ENCODE data around the gene RWDD3. TPM values are rescaled to one million over a fixed set of nuclear protein-coding genes. Genes with fewer than 3 reads are reported as not detected.

RWDD3 gene
- total RNA-seq, 1 donor, result 11.2 TPM

- no peaks in the 10 kb centered on the region for H3K79me2 ChIP-seq (ENCODE audit: insufficient read depth, low read length)
- DNase-seq (ENCODE audit: insufficient read length, low spot score, missing footprints), result no peak
These were observed 17.6 kb upstream of the RWDD3 start for GRCh38 chr1:95216292-95216990.

DNA sequence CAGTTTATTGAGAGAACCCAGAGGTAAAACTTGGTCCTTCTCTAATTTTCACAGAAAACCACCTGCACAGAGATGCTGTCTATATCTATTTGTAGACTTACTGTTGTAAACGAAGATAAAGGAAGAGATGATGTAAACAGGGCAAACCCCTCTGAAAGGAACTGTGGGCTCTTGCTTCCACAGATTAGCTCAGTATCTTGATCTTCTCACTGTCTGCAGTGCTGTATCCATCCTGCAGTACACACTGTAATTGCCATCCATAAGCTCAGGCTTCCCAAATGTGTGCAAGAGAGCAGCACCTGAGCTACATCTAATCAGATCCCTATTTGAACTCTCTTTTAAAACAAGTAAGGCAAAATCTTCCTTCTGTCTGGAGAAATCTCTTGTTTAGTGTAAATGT, 16.6 kb upstream of the RWDD3 start:
- no peak overlapping the region for H2AFZ ChIP-seq (ENCODE audit: low read length)
- no peaks in the 10 kb centered on the region for H3K4me1 ChIP-seq (ENCODE audit: insufficient read depth, low read length)
- H3K4me2 ChIP-seq (ENCODE audit: insufficient read depth, low read length), result no peak overlapping the region
- no peak overlapping the region for H3K27ac ChIP-seq (ENCODE audit: low read depth, low read length)
- H4K20me1 ChIP-seq (ENCODE audit: insufficient read depth, low read length), result no peaks in the 10 kb centered on the region
- H3K27me3 ChIP-seq (ENCODE audit: insufficient read depth, low read length), result peaks cover 4% of the 10 kb centered on the region
- no peaks in the 10 kb centered on the region for H3K36me3 ChIP-seq (ENCODE audit: insufficient read depth, low read length)
- H3K9me3 ChIP-seq (ENCODE audit: low read depth, low read length), result no peaks in the 10 kb centered on the region
- no peaks in the 10 kb centered on the region for H3K79me2 ChIP-seq (ENCODE audit: insufficient read depth, low read length)
- no peak for DNase-seq (ENCODE audit: insufficient read length, low spot score, missing footprints)
- H3K4me3 ChIP-seq (ENCODE audit: insufficient read depth, low read length), result no peak overlapping the region
- TF ChIP-seq, protein P1, sequence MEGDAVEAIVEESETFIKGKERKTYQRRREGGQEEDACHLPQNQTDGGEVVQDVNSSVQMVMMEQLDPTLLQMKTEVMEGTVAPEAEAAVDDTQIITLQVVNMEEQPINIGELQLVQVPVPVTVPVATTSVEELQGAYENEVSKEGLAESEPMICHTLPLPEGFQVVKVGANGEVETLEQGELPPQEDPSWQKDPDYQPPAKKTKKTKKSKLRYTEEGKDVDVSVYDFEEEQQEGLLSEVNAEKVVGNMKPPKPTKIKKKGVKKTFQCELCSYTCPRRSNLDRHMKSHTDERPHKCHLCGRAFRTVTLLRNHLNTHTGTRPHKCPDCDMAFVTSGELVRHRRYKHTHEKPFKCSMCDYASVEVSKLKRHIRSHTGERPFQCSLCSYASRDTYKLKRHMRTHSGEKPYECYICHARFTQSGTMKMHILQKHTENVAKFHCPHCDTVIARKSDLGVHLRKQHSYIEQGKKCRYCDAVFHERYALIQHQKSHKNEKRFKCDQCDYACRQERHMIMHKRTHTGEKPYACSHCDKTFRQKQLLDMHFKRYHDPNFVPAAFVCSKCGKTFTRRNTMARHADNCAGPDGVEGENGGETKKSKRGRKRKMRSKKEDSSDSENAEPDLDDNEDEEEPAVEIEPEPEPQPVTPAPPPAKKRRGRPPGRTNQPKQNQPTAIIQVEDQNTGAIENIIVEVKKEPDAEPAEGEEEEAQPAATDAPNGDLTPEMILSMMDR (IDR thresholded peaks at IDR 0.05; ENCODE audit: extremely low read depth, low read depth, low read length), result no peak

More at GRCh38 chr1:95216292-95216990, 17.6 kb upstream of the RWDD3 start:
- Histone ChIP-seq H3K4me2 (ENCODE audit: insufficient read depth, low read length) (no peak overlapping the region), H3K4me3 (ENCODE audit: insufficient read depth, low read length) (no peak overlapping the region), H3K4me1 (ENCODE audit: insufficient read depth, low read length) (no peaks in the 10 kb centered on the region), H4K20me1 (ENCODE audit: insufficient read depth, low read length) (no peaks in the 10 kb centered on the region), H2AFZ (ENCODE audit: low read length) (no peak overlapping the region), H3K9me3 (ENCODE audit: low read depth, low read length) (no peaks in the 10 kb centered on the region), H3K27me3 (ENCODE audit: insufficient read depth, low read length) (peaks cover 4% of the 10 kb centered on the region), H3K27ac (ENCODE audit: low read depth, low read length) (no peak overlapping the region), H3K36me3 (ENCODE audit: insufficient read depth, low read length) (no peaks in the 10 kb centered on the region)
- TF ChIP-seq, protein P1 (IDR thresholded peaks at IDR 0.05; ENCODE audit: extremely low read depth, low read depth, low read length), result no peak

- no peak overlapping the region for H3K4me3 ChIP-seq (ENCODE audit: insufficient read depth, low read length)
- no peaks in the 10 kb centered on the region for H3K79me2 ChIP-seq (ENCODE audit: insufficient read depth, low read length)
- H3K36me3 ChIP-seq (ENCODE audit: insufficient read depth, low read length), result no peaks in the 10 kb centered on the region
- no peak overlapping the region for H3K27ac ChIP-seq (ENCODE audit: low read depth, low read length)
- H4K20me1 ChIP-seq (ENCODE audit: insufficient read depth, low read length), result no peaks in the 10 kb centered on the region
- TF ChIP-seq, protein P1 (IDR thresholded peaks at IDR 0.05; ENCODE audit: extremely low read depth, low read depth, low read length), result no peak
- H2AFZ ChIP-seq (ENCODE audit: low read length), result no peak overlapping the region
- H3K4me1 ChIP-seq (ENCODE audit: insufficient read depth, low read length), result no peaks in the 10 kb centered on the region
- no peak for DNase-seq (ENCODE audit: insufficient read length, low spot score, missing footprints)
- H3K4me2 ChIP-seq (ENCODE audit: insufficient read depth, low read length), result no peak overlapping the region
- no peaks in the 10 kb centered on the region for H3K9me3 ChIP-seq (ENCODE audit: low read depth, low read length)
- peaks cover 4% of the 10 kb centered on the region for H3K27me3 ChIP-seq (ENCODE audit: insufficient read depth, low read length)
These were observed 14.6 kb upstream of the RWDD3 start for GRCh38 chr1:95219407-95219806.

DNA sequence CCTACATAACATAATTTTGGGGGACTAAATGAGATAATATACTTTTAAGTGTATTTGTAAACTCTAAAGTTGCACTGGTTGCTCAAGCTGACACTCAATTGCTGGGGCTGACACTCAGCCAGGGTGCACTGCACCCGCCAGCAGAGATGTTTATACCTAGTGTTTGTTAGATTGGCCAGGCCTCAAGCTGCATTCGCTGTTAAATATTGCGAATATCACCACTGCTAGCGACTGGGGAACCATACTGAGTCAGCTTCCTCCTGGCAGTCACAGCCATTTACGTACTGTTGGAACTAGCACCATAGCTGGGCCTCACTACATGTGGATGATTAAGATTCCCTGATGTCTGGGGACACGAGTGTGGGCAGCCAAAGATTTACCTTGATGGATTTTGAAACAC, 12.7 kb upstream of the RWDD3 start:
- Histone ChIP-seq H4K20me1 (ENCODE audit: insufficient read depth, low read length) (no peaks in the 10 kb centered on the region), H3K27me3 (ENCODE audit: insufficient read depth, low read length) (peaks cover 4% of the 10 kb centered on the region), H3K4me1 (ENCODE audit: insufficient read depth, low read length) (no peaks in the 10 kb centered on the region), H3K36me3 (ENCODE audit: insufficient read depth, low read length) (no peaks in the 10 kb centered on the region), H2AFZ (ENCODE audit: low read length) (no peak overlapping the region), H3K4me2 (ENCODE audit: insufficient read depth, low read length) (no peak overlapping the region), H3K79me2 (ENCODE audit: insufficient read depth, low read length) (no peaks in the 10 kb centered on the region), H3K27ac (ENCODE audit: low read depth, low read length) (no peak overlapping the region), H3K4me3 (ENCODE audit: insufficient read depth, low read length) (no peak overlapping the region), H3K9me3 (ENCODE audit: low read depth, low read length) (no peaks in the 10 kb centered on the region)
- TF ChIP-seq, protein P1 (IDR thresholded peaks at IDR 0.05; ENCODE audit: extremely low read depth, low read depth, low read length), result no peak
- no peak for DNase-seq (ENCODE audit: insufficient read length, low spot score, missing footprints)

Data from osteoblast (primary cell).